ENCODE data around the gene LRRTM3. TPM values are rescaled to one million over a fixed set of nuclear protein-coding genes. Genes with fewer than 3 reads are reported as not detected.

The LRRTM3 gene
- total RNA-seq, 1 donor from 2014 or later, result not detected

DNA sequence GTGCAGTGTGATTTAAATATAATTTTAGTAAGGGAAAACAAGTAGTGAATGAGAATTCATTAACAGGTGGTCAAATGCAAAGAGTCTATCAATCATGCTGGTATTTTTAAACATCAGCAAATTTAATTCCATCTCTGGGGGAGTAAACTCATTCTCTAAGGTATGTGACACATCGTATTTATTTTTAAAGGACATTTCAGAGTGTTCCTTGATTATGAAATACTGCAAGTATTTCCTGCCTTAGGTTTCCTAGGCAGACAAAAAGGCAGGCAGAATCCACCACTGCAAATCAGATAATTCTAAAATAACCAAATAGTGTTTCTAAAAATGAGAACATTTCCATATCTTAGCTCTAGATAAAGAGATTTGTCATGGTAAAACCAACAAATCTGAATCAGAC lies 193.8 kb downstream of the LRRTM3 start:
- H3K36me3 ChIP-seq (ENCODE audit: control insufficient read depth, insufficient read depth, low read length), result no peaks in the 10 kb centered on the region
- no peak for TF ChIP-seq CTCF (IDR thresholded peaks at IDR 0.05; ENCODE audit: insufficient read depth, low read length, poor library complexity, severe bottlenecking)
- no peak for DNase-seq (ENCODE audit: low read depth)
- H3K4me3 ChIP-seq (ENCODE audit: low read depth, low read length), result no peak overlapping the region
- no peaks in the 10 kb centered on the region for H3K27me3 ChIP-seq (ENCODE audit: control insufficient read depth, insufficient read depth, low read length)

- no peak for DNase-seq (ENCODE audit: low read depth)
Measured at GRCh38 chr10:67127441-67127840, 201.6 kb downstream of the LRRTM3 start.

DNA sequence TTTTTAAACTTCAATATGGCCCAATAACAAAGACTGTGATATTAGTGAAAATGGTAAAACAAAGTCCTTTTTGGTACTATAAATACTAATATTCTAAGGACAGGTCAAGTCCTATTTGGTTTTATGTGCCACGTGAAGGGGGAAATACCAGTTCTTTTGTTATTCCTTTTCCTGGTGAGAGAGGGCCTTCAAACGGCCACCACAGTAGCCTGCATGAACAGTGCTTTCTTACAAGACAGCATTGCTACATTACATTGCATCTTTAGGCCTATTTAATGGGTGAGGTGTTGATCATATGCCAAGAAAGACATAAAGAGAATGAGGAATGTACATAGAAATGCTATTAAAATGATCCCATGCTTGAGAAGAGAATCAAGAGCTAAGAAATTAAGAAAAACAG lies 214.8 kb downstream of the LRRTM3 start:
- Histone ChIP-seq H3K4me3 (ENCODE audit: low read depth, low read length) (no peak overlapping the region), H3K27me3 (ENCODE audit: control insufficient read depth, insufficient read depth, low read length) (no peaks in the 10 kb centered on the region), H3K36me3 (ENCODE audit: control insufficient read depth, insufficient read depth, low read length) (no peaks in the 10 kb centered on the region)
- no peak for DNase-seq (ENCODE audit: low read depth)
- no peak for TF ChIP-seq CTCF (IDR thresholded peaks at IDR 0.05; ENCODE audit: insufficient read depth, low read length, poor library complexity, severe bottlenecking)

More at GRCh38 chr10:67127441-67127840, 201.6 kb downstream of the LRRTM3 start:
- no peak for TF ChIP-seq CTCF (IDR thresholded peaks at IDR 0.05; ENCODE audit: insufficient read depth, low read length, poor library complexity, severe bottlenecking)
- Histone ChIP-seq H3K36me3 (ENCODE audit: control insufficient read depth, insufficient read depth, low read length) (no peaks in the 10 kb centered on the region), H3K4me3 (ENCODE audit: low read depth, low read length) (no peak overlapping the region), H3K27me3 (ENCODE audit: control insufficient read depth, insufficient read depth, low read length) (no peaks in the 10 kb centered on the region)

GRCh38 chr10:67141300-67141699 lies 215.5 kb downstream of the LRRTM3 start:
- Histone ChIP-seq H3K36me3 (ENCODE audit: control insufficient read depth, insufficient read depth, low read length) (no peaks in the 10 kb centered on the region), H3K27me3 (ENCODE audit: control insufficient read depth, insufficient read depth, low read length) (no peaks in the 10 kb centered on the region), H3K4me3 (ENCODE audit: low read depth, low read length) (no peak overlapping the region)
- TF ChIP-seq CTCF (IDR thresholded peaks at IDR 0.05; ENCODE audit: insufficient read depth, low read length, poor library complexity, severe bottlenecking), result no peak
- no peak for DNase-seq (ENCODE audit: low read depth)

DNA sequence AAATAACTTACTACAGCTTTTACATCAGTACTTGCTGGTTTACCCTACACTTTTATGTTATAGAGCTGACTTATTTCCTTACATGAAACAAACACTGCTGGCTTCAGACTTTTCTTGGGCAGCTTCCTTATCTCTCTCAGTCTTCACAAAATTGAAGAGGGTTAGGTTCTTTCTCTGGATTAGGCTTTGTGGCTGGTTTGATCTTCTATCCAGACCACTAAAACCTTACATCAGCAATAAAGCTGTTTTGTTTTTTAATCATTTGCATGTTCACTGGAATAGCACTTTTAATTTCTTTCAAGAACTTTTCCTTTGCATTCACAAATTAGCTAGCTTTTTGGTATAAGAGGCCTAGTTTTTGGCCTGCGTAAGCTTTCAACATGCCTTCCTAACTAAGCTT lies 218.7 kb downstream of the LRRTM3 start:
- DNase-seq (ENCODE audit: low read depth), result no peak
- H3K36me3 ChIP-seq (ENCODE audit: control insufficient read depth, insufficient read depth, low read length), result no peaks in the 10 kb centered on the region
- no peak overlapping the region for H3K4me3 ChIP-seq (ENCODE audit: low read depth, low read length)
- no peaks in the 10 kb centered on the region for H3K27me3 ChIP-seq (ENCODE audit: control insufficient read depth, insufficient read depth, low read length)
- TF ChIP-seq CTCF (IDR thresholded peaks at IDR 0.05; ENCODE audit: insufficient read depth, low read length, poor library complexity, severe bottlenecking), result no peak
